Daoy (cell line): Measurements from ENCODE around the gene HACD2. TPM values are rescaled to one million over a fixed set of nuclear protein-coding genes. Genes with fewer than 3 reads are reported as not detected.
"Not testable (repeated sequence)": the region's sequence is repeated elsewhere in the genome, so short reads cannot be mapped to it uniquely, and the experiment has no call there.

Source experiments
- DNase-seq: peaks from one replicate; pipeline ENCODE4 v3.0.0-alpha.2; 2015; ENCODE audit warnings: low read depth
- total RNA-seq: library from RNA; depleted of rRNA; stranded (reverse); fragments of >200 nt; shearing (Covaris generic); gene quantifications from 2 replicates; pipeline ENCODE4 v1.2.3, GENCODE V29; 2014

HACD2 gene
- total RNA-seq, 1 experiment from 2014 or later: 26.7 TPM

DNA sequence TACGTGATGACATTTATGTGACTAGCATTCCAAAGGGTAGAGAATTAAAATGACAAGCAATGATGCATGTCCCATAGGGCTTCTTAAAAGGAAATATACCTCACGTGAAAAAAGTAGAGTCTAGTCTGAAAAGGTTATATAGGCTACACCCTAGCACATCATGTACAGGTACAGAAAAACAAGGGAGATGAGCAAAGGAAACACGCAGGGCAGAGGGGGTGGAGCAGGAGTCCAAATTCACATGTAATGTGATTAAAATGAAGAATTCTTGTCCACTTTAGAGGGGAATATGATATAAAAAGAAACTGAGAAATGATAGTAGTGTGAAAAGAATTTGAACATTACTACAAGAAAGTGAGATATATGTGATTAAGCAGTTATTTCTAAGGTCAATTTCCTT, 59.4 kb downstream of the HACD2 start:
- no peak for DNase-seq

DNA sequence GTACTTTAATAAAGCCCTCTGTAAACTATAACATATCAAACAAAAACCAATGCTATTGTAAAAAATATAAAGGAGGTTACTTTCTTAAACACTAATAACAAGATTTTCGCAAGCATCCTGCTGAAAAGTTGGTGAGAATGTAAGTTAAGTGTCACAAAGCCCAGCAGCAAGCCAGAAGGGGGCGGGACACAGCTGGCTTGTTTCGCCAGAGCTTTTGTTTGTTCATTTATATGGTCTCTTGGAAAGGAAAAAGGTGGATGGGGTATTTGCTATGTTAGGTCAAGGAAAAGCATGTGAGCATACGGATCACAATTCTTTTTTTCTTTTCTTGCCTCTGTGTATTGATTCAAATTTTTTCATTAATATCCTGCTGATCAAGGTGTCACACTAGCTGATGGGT, 59.9 kb downstream of the HACD2 start:
- DNase-seq: no peak

- no peak for DNase-seq
Observed at GRCh38 chr3:123523023-123523412, 61.8 kb downstream of the HACD2 start.

- DNase-seq: no peak
Observed at GRCh38 chr3:123522320-123523022, 62.4 kb downstream of the HACD2 start.

DNA sequence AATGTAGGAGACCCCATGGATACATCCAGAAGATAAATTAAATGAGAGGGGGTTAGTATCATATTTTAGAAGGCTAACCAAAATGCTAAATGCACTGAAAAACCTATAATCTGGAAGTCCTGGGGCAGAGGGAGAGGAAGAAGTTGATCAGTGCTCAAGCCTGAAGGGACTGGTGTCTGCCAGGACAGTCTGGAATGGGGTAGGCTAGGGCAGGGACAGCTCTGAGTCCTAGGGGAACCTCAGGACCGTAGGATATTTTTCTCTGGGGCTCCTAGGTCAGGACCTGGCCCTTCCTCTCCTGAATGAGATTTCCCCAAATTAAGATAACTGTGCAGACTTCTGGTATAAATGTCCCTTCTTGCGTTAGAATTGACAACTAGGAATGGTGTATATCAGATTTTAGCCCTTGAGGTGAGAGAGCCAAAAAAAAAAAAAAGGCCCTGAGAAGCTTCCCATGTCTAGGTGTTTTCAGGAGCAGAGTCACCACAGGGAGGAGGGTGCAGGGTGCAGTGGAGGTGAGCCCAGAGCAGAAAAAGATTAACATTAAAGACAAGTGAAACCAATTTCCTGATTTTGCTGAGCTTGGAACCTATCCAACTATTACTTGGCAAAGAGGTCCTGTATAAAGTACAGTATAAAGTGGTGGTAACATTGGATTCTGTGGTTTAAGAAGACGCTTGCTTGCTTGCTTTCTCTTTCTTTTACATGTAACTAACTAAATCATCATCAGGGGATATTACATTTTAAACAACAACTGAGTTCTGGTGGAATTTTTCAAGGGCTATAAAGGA, 63.5 kb downstream of the HACD2 start:
- DNase-seq: no peak

GRCh38 chr3:123520656-123521055, 64.2 kb downstream of the HACD2 start:
- DNase-seq: no peak

- no peak for DNase-seq
Observed at GRCh38 chr3:123518892-123519485, 65.9 kb downstream of the HACD2 start.

DNA sequence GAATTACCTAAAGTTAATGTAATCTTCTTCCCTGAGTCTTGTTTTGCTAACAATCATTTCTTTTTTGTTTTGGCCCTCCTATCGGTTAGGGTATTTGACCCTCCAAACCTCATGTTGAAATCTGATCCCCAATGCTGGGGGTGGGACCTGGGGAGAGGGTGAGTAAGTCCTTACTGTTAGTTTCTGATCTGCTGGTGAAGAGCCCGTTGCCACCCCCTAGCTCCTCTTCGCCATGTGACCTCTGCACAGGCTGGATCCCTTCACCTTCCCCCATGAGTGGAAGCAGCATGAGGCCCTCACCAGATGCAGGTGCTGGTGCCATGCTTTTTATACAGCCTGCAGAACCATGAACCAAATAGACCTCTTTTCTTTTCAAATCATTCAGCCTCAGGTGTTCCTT, 73.1 kb downstream of the HACD2 start:
- no peak for DNase-seq

- no peak for DNase-seq
Observed at GRCh38 chr3:123511084-123511483, 73.8 kb downstream of the HACD2 start.

GRCh38 chr3:123508178-123508577, 76.7 kb downstream of the HACD2 start:
- DNase-seq: no peak

- DNase-seq: no peak
Observed at GRCh38 chr3:123505820-123506219, 79.0 kb downstream of the HACD2 start.

DNA sequence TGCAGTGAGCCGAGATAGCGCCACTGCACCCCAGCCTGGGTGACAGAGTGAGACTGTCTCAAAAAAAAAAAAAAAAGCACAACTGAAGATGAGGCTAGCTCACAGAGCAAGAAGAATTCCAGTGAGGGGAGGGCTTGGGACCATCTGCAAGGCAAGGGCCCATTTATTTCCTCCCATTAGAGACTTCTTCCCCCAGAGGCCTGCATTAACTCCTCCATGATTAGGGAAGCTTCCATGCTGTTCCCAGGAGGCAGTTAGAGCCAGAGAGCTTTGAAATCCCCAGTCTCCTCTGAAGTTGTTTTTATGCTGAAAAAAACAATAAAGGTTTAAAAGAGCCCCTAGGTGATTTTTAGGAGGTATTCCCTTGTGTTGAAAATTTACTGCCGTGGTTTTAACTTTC, 81.7 kb downstream of the HACD2 start:
- no peak for DNase-seq

GRCh38 chr3:123499322-123499721, 85.5 kb downstream of the HACD2 start:
- no peak for DNase-seq

- DNase-seq: no peak
Observed at GRCh38 chr3:123498761-123499160, 86.1 kb downstream of the HACD2 start.

- no peak for DNase-seq
Observed at GRCh38 chr3:123493912-123494311, 90.9 kb downstream of the HACD2 start.

DNA sequence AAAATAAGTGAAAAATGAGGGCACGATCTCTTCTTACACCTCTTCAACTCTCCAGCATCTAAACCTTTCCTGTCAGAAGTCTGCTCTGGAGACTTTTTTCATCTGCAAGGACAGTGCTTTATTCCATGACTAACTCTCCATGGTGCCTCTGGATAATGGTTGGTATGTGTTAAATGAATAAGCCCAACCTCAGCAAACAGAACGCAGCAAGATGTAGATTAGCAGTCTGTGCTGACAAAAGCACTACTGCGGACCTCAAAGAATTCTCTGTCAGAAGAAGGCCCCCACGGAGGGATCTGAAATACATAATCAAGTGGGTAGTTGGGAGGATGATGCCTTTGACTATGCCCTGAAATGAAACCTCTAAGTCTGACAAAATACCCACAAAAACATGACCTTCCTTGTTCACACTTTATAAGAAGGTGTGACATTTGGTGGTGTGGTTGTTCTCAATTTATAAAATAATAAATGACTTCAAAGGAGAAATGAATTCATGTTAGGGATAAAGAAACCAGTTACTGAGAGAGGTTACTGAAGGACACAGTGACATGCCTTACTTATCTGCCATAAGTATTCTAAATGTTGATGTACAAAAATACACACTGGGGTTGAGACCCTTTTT, 92.8 kb downstream of the HACD2 start:
- no peak for DNase-seq

- peak; percentile 63 for DNase-seq
Observed at GRCh38 chr3:123489400-123490004, 95.4 kb downstream of the HACD2 start.

- no peak for DNase-seq
Observed at GRCh38 chr3:123488645-123489347, 96.1 kb downstream of the HACD2 start.

- DNase-seq: not testable (repeated sequence)
Observed at GRCh38 chr3:123487063-123487462, 97.8 kb downstream of the HACD2 start.

- DNase-seq: no peak
Observed at GRCh38 chr3:123486460-123486859, 98.4 kb downstream of the HACD2 start.

GRCh38 chr3:123485551-123485950, 99.3 kb downstream of the HACD2 start:
- DNase-seq: no peak
